Activated B cell treated with CpG ODN at 0.5 μM for 24 hours (primary cell): ENCODE results near the gene HAPLN1. TPM values are rescaled to one million over a fixed set of nuclear protein-coding genes. Genes with fewer than 3 reads are reported as not detected.

Experiments used
- ATAC-seq: fragments of 200-7000 bp; cut with Tn5 transposase; one replicate; pipeline ENCODE4 v1.10.0; 2021; ENCODE audit warnings: low read depth, mild to moderate bottlenecking, moderate library complexity
- CTCF ChIA-PET: fragments of 350-600 bp; sonication (Branson Sonifier 250); formaldehyde crosslinking; loops from one replicate; lab custom pipeline; 2021; ENCODE audit warnings: antibody characterized with exemption; lab: Charles Lee
- POLR2A ChIA-PET: fragments of 350-600 bp; sonication (Branson Sonifier 250); formaldehyde crosslinking; loops from one replicate; lab custom pipeline; 2021; ENCODE audit warnings: antibody characterized with exemption; lab: Charles Lee
- DNase-seq: peaks from one replicate; pipeline ENCODE4 v3.0.0; 2022
- H3K27ac Mint-ChIP-seq: one replicate; pipeline ENCODE4 v1.8.0; 2020; ENCODE audit warnings: mixed read lengths
- H3K27me3 Mint-ChIP-seq: one replicate; pipeline ENCODE4 v1.8.0; 2021; ENCODE audit warnings: mixed read lengths
- H3K36me3 Mint-ChIP-seq: one replicate; pipeline ENCODE4 v1.8.0; 2021; ENCODE audit warnings: low read depth, mixed read lengths
- H3K4me1 Mint-ChIP-seq: one replicate; pipeline ENCODE4 v1.8.0; 2021; ENCODE audit warnings: mixed read lengths
- H3K4me3 Mint-ChIP-seq: one replicate; pipeline ENCODE4 v1.8.0; 2020; ENCODE audit warnings: mild to moderate bottlenecking, mixed read lengths
- H3K9me3 Mint-ChIP-seq: one replicate; pipeline ENCODE4 v1.8.0; 2020; ENCODE audit warnings: mixed read lengths
- CTCF ChIP-seq: fragments of 200-600 bp; IDR thresholded peaks from one replicate; pipeline ENCODE4 v1.8.0; 2022; ENCODE audit warnings: antibody characterized with exemption, mild to moderate bottlenecking
- intact Hi-C: fragments of 100-400 bp; cut with micrococcal nuclease; formaldehyde crosslinking; loops from one replicate; pipeline ENCODE4 v1.15.1; 2024
- total RNA-seq: library from RNA; stranded (reverse); gene quantifications from 2 replicates; pipeline ENCODE4 v1.2.3, GENCODE V29; 2022

The HAPLN1 gene
- total RNA-seq, 1 donor from 2014 or later, result not detected

GRCh38 chr5:83672646-83673045 is 48.0 kb downstream of the HAPLN1 start:
- intact Hi-C loops, result no loop called here

GRCh38 chr5:83672158-83672557 is 48.5 kb downstream of the HAPLN1 start:
- Mint-ChIP-seq H3K36me3 (no peaks in the 10 kb centered on the region), H3K4me1 (no peaks in the 10 kb centered on the region), H3K4me3 (no peak overlapping the region), H3K27ac (no peak overlapping the region), H3K9me3 (no peaks in the 10 kb centered on the region), H3K27me3 (peaks cover 1% of the 10 kb centered on the region)
- POLR2A ChIA-PET, result no interaction called here
- TF ChIP-seq CTCF, result no peak
- no peak for DNase-seq
- CTCF ChIA-PET, result no interaction called here
- intact Hi-C loops, result no loop called here
- ATAC-seq, result no peak

More at GRCh38 chr5:83672646-83673045, 48.0 kb downstream of the HAPLN1 start:
- CTCF ChIA-PET, result no interaction called here
- TF ChIP-seq CTCF, result no peak
- H3K27me3 Mint-ChIP-seq, result peaks cover 1% of the 10 kb centered on the region
- no peak for DNase-seq
- H3K4me3 Mint-ChIP-seq, result no peak overlapping the region
- H3K9me3 Mint-ChIP-seq, result no peaks in the 10 kb centered on the region
- POLR2A ChIA-PET, result no interaction called here
- no peak for ATAC-seq
- H3K4me1 Mint-ChIP-seq, result no peaks in the 10 kb centered on the region
- no peak overlapping the region for H3K27ac Mint-ChIP-seq
- no peaks in the 10 kb centered on the region for H3K36me3 Mint-ChIP-seq

- peaks cover 1% of the 10 kb centered on the region for H3K27me3 Mint-ChIP-seq
- CTCF ChIA-PET, result no interaction called here
- H3K4me1 Mint-ChIP-seq, result no peaks in the 10 kb centered on the region
- POLR2A ChIA-PET, result no interaction called here
- H3K36me3 Mint-ChIP-seq, result no peaks in the 10 kb centered on the region
- H3K9me3 Mint-ChIP-seq, result no peaks in the 10 kb centered on the region
- DNase-seq (no peak), ATAC-seq (no peak)
- H3K27ac Mint-ChIP-seq, result no peak overlapping the region
- no peak for TF ChIP-seq CTCF
- no peak overlapping the region for H3K4me3 Mint-ChIP-seq
- intact Hi-C loops, result no loop called here
These were observed 55.0 kb downstream of the HAPLN1 start for GRCh38 chr5:83665631-83666030.

- no peak for TF ChIP-seq CTCF
- Mint-ChIP-seq H3K4me1 (no peaks in the 10 kb centered on the region), H3K9me3 (no peaks in the 10 kb centered on the region), H3K36me3 (no peaks in the 10 kb centered on the region), H3K4me3 (no peak overlapping the region), H3K27me3 (no peaks in the 10 kb centered on the region), H3K27ac (no peak overlapping the region)
- ChIA-PET POLR2A (no interaction called here), CTCF (no interaction called here)
- DNase-seq, result no peak
- ATAC-seq, result no peak
- intact Hi-C loops, result no loop called here
These were observed 58.1 kb downstream of the HAPLN1 start for GRCh38 chr5:83662558-83662957.

- Mint-ChIP-seq H3K27ac (no peak overlapping the region), H3K36me3 (no peaks in the 10 kb centered on the region), H3K9me3 (no peaks in the 10 kb centered on the region), H3K4me3 (no peak overlapping the region), H3K27me3 (no peaks in the 10 kb centered on the region), H3K4me1 (no peaks in the 10 kb centered on the region)
- ChIA-PET POLR2A (no interaction called here), CTCF (no interaction called here)
- intact Hi-C loops, result no loop called here
- DNase-seq, result no peak
- ATAC-seq, result no peak
- TF ChIP-seq CTCF, result no peak
These were observed 62.7 kb downstream of the HAPLN1 start for GRCh38 chr5:83657807-83658525.
